HG03575 (cell line): ENCODE results near the gene BCL11A.

Experiments
- ATAC-seq: cut with Tn5 transposase; IDR thresholded peaks from one replicate; pipeline ENCODE4 v1.9.1; 2021; ENCODE audit not compliant: unreplicated experiment, insufficient number of reproducible peaks, low FRiP score; ENCODE audit errors: extremely low read depth

The BCL11A gene

GRCh38 chr2:60405271-60405919 is 148.1 kb downstream of the BCL11A start:
- ATAC-seq: no peak
